ENCODE measurements around the gene DMC1. TPM values are rescaled to one million over a fixed set of nuclear protein-coding genes. Genes with fewer than 3 reads are reported as not detected.

DMC1 gene
- total RNA-seq, 3 donors from 2014 or later = 1.6 to 3.3 (median 2.9) TPM

DNA sequence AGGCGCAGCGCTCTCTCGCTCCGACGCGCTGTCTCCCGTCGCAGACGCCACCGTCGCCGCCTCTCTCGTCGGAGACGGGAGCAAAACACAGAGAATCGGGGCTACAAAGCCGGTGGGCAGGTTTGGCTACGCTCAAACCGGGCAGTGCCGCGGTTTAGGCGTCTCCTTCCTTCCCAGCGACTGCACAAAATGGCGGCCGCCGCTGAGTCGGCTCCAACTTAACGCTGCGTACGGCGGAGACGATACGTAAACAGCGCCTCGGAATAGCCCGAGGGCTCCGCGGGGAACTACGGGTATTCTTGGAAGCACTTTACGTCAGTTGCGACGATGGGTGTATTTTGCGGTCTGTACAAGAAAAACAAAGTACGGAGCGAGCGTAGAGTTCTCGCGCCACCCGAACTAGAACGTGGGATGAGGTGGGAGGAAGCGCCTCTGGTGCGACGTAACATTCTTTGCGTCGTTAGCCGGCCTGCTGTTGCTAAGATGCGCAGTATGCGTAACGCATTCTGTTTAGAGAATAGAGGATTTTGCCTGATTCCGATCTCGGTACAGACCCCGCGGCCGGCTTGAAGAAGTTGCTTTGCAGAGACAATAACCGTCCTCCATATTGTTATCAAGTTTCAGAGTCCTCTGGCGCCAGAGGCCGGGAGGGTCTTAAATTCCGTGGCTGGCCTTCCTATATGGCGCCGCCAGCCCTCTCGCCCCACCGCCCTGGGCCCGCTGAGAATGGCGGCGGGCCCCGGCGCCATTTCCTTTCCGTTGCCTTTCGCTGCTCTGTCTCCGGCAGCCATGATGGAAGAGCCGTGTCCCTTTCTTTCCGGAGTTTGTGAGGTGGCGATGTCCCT lies 63.6 kb downstream of the DMC1 start, which contains the start of gene DDX17:
Gene DDX17 (minus strand): TSS at position 194 of the 845 bp plus-strand sequence.
- peak within 1 kb of the TSS; percentile 100 for H3K27ac ChIP-seq
- peak; percentile 96 to 97 for DNase-seq (ENCODE audit: low spot score in 2 of 2)
- intact Hi-C loops (cut with DNase I; ENCODE audit: low total_unique reads) = no loop called here
- H3K9me3 ChIP-seq = no peaks in the 10 kb centered on the region
- H3K36me3 ChIP-seq = no peaks in the 10 kb centered on the region
- no peaks in the 10 kb centered on the region for H3K27me3 ChIP-seq
- peak within 1 kb of the TSS; percentile 86 to 94 (median 91) for H3K4me3 ChIP-seq
- H3K4me1 ChIP-seq = peaks cover 6% of the 10 kb centered on the region in 2 donors
- TF ChIP-seq, protein P1, sequence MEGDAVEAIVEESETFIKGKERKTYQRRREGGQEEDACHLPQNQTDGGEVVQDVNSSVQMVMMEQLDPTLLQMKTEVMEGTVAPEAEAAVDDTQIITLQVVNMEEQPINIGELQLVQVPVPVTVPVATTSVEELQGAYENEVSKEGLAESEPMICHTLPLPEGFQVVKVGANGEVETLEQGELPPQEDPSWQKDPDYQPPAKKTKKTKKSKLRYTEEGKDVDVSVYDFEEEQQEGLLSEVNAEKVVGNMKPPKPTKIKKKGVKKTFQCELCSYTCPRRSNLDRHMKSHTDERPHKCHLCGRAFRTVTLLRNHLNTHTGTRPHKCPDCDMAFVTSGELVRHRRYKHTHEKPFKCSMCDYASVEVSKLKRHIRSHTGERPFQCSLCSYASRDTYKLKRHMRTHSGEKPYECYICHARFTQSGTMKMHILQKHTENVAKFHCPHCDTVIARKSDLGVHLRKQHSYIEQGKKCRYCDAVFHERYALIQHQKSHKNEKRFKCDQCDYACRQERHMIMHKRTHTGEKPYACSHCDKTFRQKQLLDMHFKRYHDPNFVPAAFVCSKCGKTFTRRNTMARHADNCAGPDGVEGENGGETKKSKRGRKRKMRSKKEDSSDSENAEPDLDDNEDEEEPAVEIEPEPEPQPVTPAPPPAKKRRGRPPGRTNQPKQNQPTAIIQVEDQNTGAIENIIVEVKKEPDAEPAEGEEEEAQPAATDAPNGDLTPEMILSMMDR (IDR thresholded peaks at IDR 0.05) = peak in 2 of 3 donors; percentile 9 to 28
- TF ChIP-seq POLR2AphosphoS5 (IDR thresholded peaks at IDR 0.05) = peak; percentile 77 to 92 (median 86)
- TF ChIP-seq POLR2A (IDR thresholded peaks at IDR 0.05) = peak; percentile 83

DNA sequence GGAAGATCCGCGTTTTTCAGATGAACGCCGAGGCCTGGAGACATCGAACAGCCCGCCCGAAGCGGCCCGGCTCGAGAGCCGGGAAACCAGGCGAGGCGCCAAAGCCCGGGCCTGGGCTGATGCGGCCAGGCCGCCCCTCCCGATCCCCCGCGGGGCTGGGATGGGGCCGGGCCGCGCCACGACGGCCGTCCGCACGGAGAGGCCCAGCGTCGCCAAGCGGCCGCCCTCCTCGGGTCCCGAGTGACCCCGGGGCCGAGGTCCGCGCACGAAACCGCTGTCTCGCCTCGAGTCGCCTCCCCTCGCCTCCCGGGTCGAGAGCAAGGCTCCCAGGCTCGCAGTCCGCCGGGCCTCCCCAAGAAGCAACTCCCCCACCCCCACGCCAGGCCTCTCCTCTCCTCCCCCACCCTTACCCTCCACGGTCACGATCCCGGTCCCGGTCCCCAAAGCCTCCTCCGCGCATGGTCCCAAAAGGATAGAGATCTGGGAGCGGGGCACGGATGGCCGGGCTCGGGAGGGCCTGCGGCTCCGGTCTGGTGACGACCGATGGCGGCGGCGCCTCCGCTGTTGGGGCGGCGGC lies 64.4 kb downstream of the DMC1 start:
- DNase-seq (ENCODE audit: low spot score in 2 of 2) = peak; percentile 63 to 74
- Histone ChIP-seq H3K4me3 (peak overlapping the region; percentile 86 to 94 (median 91)), H3K9me3 (no peaks in the 10 kb centered on the region), H3K36me3 (no peaks in the 10 kb centered on the region), H3K27ac (peak overlapping the region; percentile 100), H3K27me3 (no peaks in the 10 kb centered on the region), H3K4me1 (peaks cover 6% of the 10 kb centered on the region in 2 donors)
- TF ChIP-seq POLR2A (IDR thresholded peaks at IDR 0.05) (peak; percentile 42), POLR2AphosphoS5 (IDR thresholded peaks at IDR 0.05) (peak in 2 of 3 donors; percentile 66 to 80)
- TF ChIP-seq, protein P1 (IDR thresholded peaks at IDR 0.05) = no peak
- intact Hi-C loops (cut with DNase I; ENCODE audit: low total_unique reads) = no loop called here

DNA sequence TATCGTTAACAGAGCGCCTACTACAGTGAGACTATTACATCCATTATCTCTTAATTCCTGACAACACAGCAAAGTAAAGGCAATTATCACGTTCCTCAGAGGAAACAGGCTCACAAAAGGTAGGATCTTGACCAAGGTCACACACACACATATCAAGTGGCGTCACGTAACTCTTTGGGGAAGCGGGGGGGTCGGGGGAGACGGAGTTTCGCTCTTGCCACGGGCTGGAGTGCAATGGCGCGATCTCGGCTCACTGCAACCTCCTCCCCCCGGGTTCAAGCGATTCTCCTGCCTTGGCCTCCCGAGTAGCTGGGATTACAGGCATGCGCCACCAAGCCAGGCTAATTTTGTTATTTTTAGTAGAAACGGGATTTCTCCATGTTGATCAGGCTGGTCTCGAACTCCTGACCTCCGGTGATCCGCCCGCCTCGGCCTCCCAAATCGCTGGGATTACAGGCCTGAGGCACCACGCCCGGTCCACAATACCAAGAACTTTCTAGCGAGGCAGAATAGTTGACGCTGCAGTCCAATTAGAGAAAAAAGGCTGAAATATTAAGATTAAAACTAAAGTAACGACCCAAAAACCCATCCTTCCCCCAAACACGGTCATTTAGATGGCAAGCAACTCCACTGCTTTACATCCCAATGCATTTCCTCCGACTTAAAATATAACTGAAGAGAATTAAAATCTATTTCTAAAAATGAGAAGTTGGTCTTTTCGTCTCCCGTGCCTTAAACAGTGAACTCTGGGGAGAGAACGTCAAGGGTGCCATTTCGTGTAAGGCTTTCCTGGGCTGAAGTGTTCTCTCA lies 65.0 kb downstream of the DMC1 start:
- DNase-seq (ENCODE audit: low spot score in 2 of 2) = no peak
- TF ChIP-seq POLR2AphosphoS5 (IDR thresholded peaks at IDR 0.05) = peak in 1 of 3 donors; percentile 17
- TF ChIP-seq, protein P1 (IDR thresholded peaks at IDR 0.05) = no peak
- Histone ChIP-seq H3K36me3 (no peaks in the 10 kb centered on the region), H3K4me3 (peak overlapping the region; percentile 86 to 94 (median 91)), H3K4me1 (peaks cover 6% of the 10 kb centered on the region in 2 donors), H3K27me3 (no peaks in the 10 kb centered on the region), H3K9me3 (no peaks in the 10 kb centered on the region), H3K27ac (peak overlapping the region; percentile 100)
- intact Hi-C loops (cut with DNase I; ENCODE audit: low total_unique reads) = no loop called here

DNA sequence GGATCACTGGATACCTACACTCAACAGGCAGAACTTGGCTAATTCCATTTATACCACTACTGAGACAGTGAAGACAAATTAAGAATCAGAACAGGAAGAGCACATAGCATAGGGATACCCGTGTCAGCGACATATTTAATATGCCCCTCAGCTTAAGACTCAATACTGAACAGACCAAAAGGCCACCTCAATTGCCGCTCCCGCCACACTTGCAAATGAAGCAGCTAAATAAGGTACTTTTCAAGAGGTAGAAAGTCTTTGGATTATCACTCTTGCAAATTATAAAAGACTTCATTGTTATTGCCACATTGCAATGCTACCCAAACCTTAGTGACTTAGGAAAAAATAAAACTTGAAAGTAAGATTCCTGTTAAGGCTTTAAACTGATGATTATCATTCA lies 67.0 kb downstream of the DMC1 start:
- no peaks in the 10 kb centered on the region for H3K27me3 ChIP-seq
- H3K4me1 ChIP-seq = peaks cover 6% of the 10 kb centered on the region in 2 donors
- TF ChIP-seq, protein P1 (IDR thresholded peaks at IDR 0.05) = no peak
- TF ChIP-seq POLR2AphosphoS5 (IDR thresholded peaks at IDR 0.05) (no peak), POLR2A (IDR thresholded peaks at IDR 0.05) (no peak)
- intact Hi-C loops (cut with DNase I; ENCODE audit: low total_unique reads) = no loop called here
- H3K9me3 ChIP-seq = no peaks in the 10 kb centered on the region
- peaks cover 2% of the 10 kb centered on the region for H3K36me3 ChIP-seq
- H3K27ac ChIP-seq = peak overlapping the region in 1 of 2 donors; percentile 100
- DNase-seq (ENCODE audit: low spot score in 2 of 2) = no peak
- peak overlapping the region; percentile 86 to 94 (median 91) for H3K4me3 ChIP-seq

Data from breast epithelium (tissue), 4 donors.